Ovary (tissue), 3 donors: ENCODE data around the gene TCF7.

ENCODE experiments used
- CTCF ChIP-seq, 3 donors: fragments of 450-650 bp in 2 of 3; fragments of 200-600 bp in 1 of 3; IDR thresholded peaks; one replicate each; pipeline versions ENCODE4 v1.5.1 to v1.8.0; 2016 to 2022; ENCODE audit warnings: antibody characterized with exemption in 3 of 3, mild to moderate bottlenecking in 1 of 3
- EP300 ChIP-seq: sonication (generic); formaldehyde crosslinking; IDR thresholded peaks from one replicate; pipeline ENCODE4 v1.6.1; 2017; ENCODE audit warnings: antibody characterized with exemption
- POLR2A ChIP-seq: fragments of 450-650 bp; IDR thresholded peaks from one replicate; pipeline ENCODE4 v1.6.1; 2017; ENCODE audit warnings: antibody characterized with exemption, mild to moderate bottlenecking, moderate library complexity
- donor health status: DM: no; HTN: no; CAD: no.

GRCh38 chr5:134133188-134133994, 18.9 kb downstream of the TCF7 start:
- TF ChIP-seq CTCF (IDR thresholded peaks at IDR 0.05) (no peak), EP300 (no peak), POLR2A (no peak)
